ENCODE results near the gene DACH1.

The DACH1 gene

DNA sequence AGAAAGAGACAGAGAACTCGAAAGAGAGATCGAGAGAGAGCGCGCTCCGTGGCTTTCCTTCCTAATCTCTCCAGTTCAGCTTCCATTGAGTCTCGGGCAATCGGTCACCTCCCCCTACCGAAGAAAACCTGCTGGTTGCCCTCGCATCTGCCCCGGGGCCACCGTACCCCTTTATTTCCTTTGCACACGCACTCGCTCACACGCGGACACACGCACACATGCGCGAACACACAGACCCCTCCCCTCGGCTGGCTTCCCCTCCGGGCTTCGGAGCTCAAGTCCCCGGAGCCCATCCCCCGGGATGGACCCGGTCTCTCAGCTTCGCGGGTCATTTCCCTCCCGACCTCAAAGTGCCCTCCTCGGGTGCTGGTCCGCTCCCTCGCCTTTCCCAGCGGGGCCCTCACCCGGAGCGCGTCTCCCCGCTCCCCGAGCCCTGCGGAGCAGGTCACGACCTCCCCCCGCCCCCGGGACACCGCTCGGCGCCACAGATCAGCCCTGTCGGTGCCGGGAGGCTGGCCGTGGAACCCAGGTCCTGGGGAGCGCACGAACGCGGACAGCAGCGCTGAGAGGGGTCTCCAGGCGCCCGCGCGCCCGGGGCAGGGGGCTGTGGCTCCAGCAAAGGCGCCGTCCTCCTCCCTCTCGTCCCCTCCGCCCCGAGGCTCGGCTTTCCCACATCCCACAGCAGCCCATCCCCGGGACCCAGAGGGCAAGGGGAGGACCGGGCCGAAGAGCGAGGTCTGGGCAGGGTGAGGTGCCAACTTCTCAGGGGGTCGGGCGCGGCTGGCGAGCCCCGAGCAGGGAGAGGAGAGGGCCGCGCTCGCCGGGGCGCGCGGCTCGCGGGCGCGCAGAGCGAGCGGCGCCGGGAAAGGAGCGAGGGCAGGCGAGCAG, 1.8 kb downstream of the DACH1 start:
- TF ChIP-seq POLR2AphosphoS5 (IDR thresholded peaks at IDR 0.05; ENCODE audit: low read depth) (0 out of 2 replicates have a peak, but pooled peaks have one; percentile 63), GABPA (IDR thresholded peaks at IDR 0.05; ENCODE audit: low read depth) (no peak), REST (IDR thresholded peaks at IDR 0.05; ENCODE audit: insufficient replicate concordance, low read depth) (peak; percentile 18)
- Histone ChIP-seq H3K4me3 (replicated peaks; ENCODE audit: insufficient read depth, low read length) (peak overlapping the region; percentile 87), H3K27ac (replicated peaks) (peak overlapping the region; percentile 96), H3K27me3 (ENCODE audit: insufficient read depth, poor library complexity, severe bottlenecking) (no peaks in the 10 kb centered on the region)
- DNase-seq (ENCODE audit: low read depth in 1 of 2, low spot score in 1 of 2): peak; percentile 67 to 80

- peak overlapping the region; percentile 87 for H3K4me3 ChIP-seq (replicated peaks; ENCODE audit: insufficient read depth, low read length)
- peak overlapping the region; percentile 96 for H3K27ac ChIP-seq (replicated peaks)
- peak; percentile 65 to 95 for DNase-seq (ENCODE audit: low read depth in 1 of 2, low spot score in 1 of 2)
- no peaks in the 10 kb centered on the region for H3K27me3 ChIP-seq (ENCODE audit: insufficient read depth, poor library complexity, severe bottlenecking)
- TF ChIP-seq POLR2AphosphoS5 (IDR thresholded peaks at IDR 0.05; ENCODE audit: low read depth): peak; percentile 85
- no peak; the same call in 1 of the 2 replicates for TF ChIP-seq SPI1 (IDR thresholded peaks at IDR 0.05; ENCODE audit: borderline replicate concordance, low read depth)
These were observed 2.7 kb downstream of the DACH1 start for GRCh38 chr13:71864094-71864985.

DNA sequence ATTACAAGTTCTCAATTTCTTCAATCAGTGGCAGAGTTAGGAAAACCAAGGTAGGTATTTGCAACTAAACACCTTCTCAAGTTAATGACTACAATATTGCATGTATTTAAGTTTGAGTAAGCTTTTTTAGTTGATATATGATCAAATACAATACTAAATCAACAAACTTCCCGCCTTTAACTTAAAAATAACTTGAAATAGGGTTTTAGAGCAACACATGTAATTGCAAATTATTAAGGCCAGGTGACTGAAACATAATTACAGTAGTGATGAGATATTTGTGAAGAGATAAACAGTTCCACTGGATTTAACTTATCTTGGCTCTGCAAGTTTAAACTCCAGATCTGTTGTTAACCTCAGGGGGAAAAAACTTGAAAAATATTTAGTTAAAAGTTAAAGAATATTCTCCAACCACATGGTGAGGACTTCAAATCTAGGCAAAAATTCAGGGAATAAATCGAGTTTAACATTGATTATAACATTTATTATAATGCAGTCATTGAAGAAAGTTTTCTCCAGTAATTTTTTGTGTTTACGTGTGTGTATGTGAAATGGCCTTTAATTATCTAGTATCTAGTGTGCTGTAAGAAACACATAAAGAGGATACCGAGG, 3.6 kb downstream of the DACH1 start:
- Histone ChIP-seq H3K27ac (replicated peaks) (peak overlapping the region; percentile 96), H3K4me3 (replicated peaks; ENCODE audit: insufficient read depth, low read length) (peak overlapping the region; percentile 87), H3K27me3 (ENCODE audit: insufficient read depth, poor library complexity, severe bottlenecking) (no peaks in the 10 kb centered on the region)
- no peak for DNase-seq (ENCODE audit: low read depth in 1 of 2, low spot score in 1 of 2)
- no peak for TF ChIP-seq GABPA (IDR thresholded peaks at IDR 0.05; ENCODE audit: low read depth)

DNA sequence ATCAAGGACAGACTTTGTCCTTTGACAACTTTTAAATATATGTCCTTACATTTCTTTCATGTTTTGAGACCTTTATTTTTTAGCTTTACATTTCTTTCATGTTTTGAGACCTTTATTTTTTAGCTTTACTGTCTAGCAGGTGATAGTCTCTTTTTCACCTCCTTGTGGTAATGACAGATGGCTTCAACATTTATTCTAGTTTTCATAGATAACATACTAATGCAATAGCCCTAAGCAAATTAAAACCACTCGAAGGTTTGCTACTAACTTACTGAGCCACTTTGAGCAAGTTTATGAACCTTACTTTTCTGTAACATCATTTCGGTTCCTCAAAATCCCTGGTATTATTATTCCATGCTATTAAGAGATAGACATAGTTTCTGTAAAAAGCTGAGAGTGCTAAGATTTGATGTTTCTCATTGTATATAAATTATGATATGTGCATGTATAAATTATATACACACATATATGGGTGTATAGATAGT, 4.5 kb downstream of the DACH1 start:
- Histone ChIP-seq H3K4me3 (replicated peaks; ENCODE audit: insufficient read depth, low read length) (no peak overlapping the region), H3K27me3 (ENCODE audit: insufficient read depth, poor library complexity, severe bottlenecking) (no peaks in the 10 kb centered on the region), H3K27ac (replicated peaks) (peak overlapping the region; percentile 96)
- no peak for DNase-seq (ENCODE audit: low read depth in 1 of 2, low spot score in 1 of 2)
- TF ChIP-seq GABPA (IDR thresholded peaks at IDR 0.05; ENCODE audit: low read depth): no peak

DNA sequence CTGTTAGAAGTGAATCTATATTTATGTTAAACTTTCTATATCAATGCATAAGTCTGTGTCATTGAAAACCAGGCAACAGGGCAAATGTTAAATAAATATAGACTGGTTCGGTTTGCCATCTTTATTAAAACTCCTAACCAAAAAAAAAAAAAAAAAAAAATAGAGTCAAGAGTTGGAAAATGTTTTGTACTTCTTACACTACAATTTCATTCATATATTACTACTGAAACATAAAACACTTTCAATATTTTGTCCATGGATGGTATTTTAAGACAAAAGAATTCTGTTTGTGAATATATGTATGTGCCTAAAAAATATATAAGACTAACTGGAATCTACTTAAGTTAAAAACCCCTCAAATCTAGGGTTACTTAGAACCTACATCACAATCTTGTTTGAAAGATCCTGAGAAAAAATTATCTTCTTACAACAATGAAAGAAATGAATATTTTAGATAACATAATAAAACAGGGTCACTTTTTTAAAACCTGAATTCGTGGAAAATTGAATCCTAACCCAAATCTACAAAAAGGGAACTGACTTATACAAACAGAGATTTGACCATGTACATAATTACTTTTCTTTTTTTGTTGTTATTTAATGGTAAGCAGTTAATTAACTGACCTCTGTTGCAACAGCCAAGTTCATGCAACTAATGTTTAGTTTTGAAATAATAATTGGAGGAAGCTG, 5.1 kb downstream of the DACH1 start:
- Histone ChIP-seq H3K27me3 (ENCODE audit: insufficient read depth, poor library complexity, severe bottlenecking) (no peaks in the 10 kb centered on the region), H3K4me3 (replicated peaks; ENCODE audit: insufficient read depth, low read length) (no peak overlapping the region), H3K27ac (replicated peaks) (peak overlapping the region; percentile 96)
- TF ChIP-seq GABPA (IDR thresholded peaks at IDR 0.05; ENCODE audit: low read depth) (no peak), SPI1 (IDR thresholded peaks at IDR 0.05; ENCODE audit: borderline replicate concordance, low read depth) (peak; percentile 74)
- TF ChIP-seq, protein P1, sequence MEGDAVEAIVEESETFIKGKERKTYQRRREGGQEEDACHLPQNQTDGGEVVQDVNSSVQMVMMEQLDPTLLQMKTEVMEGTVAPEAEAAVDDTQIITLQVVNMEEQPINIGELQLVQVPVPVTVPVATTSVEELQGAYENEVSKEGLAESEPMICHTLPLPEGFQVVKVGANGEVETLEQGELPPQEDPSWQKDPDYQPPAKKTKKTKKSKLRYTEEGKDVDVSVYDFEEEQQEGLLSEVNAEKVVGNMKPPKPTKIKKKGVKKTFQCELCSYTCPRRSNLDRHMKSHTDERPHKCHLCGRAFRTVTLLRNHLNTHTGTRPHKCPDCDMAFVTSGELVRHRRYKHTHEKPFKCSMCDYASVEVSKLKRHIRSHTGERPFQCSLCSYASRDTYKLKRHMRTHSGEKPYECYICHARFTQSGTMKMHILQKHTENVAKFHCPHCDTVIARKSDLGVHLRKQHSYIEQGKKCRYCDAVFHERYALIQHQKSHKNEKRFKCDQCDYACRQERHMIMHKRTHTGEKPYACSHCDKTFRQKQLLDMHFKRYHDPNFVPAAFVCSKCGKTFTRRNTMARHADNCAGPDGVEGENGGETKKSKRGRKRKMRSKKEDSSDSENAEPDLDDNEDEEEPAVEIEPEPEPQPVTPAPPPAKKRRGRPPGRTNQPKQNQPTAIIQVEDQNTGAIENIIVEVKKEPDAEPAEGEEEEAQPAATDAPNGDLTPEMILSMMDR (IDR thresholded peaks at IDR 0.05; ENCODE audit: insufficient read depth, low read length): no peak
- no peak for DNase-seq (ENCODE audit: low read depth in 1 of 2, low spot score in 1 of 2)
